Activated B cell treated with CpG ODN at 0.5 μM for 24 hours (primary cell): Measurements from ENCODE around the gene GUK1. TPM values are rescaled to one million over a fixed set of nuclear protein-coding genes. Genes with fewer than 3 reads are reported as not detected.

Experiments
- ATAC-seq: fragments of 200-7000 bp; cut with Tn5 transposase; one replicate; pipeline ENCODE4 v1.10.0; 2021; ENCODE audit warnings: low read depth, mild to moderate bottlenecking, moderate library complexity
- CTCF ChIA-PET: fragments of 350-600 bp; sonication (Branson Sonifier 250); formaldehyde crosslinking; loops from one replicate; lab custom pipeline; 2021; ENCODE audit warnings: antibody characterized with exemption; lab: Charles Lee
- POLR2A ChIA-PET: fragments of 350-600 bp; sonication (Branson Sonifier 250); formaldehyde crosslinking; loops from one replicate; lab custom pipeline; 2021; ENCODE audit warnings: antibody characterized with exemption; lab: Charles Lee
- DNase-seq: peaks from one replicate; pipeline ENCODE4 v3.0.0; 2022
- H3K27ac Mint-ChIP-seq: one replicate; pipeline ENCODE4 v1.8.0; 2020; ENCODE audit warnings: mixed read lengths
- H3K27me3 Mint-ChIP-seq: one replicate; pipeline ENCODE4 v1.8.0; 2021; ENCODE audit warnings: mixed read lengths
- H3K36me3 Mint-ChIP-seq: one replicate; pipeline ENCODE4 v1.8.0; 2021; ENCODE audit warnings: low read depth, mixed read lengths
- H3K4me1 Mint-ChIP-seq: one replicate; pipeline ENCODE4 v1.8.0; 2021; ENCODE audit warnings: mixed read lengths
- H3K4me3 Mint-ChIP-seq: one replicate; pipeline ENCODE4 v1.8.0; 2020; ENCODE audit warnings: mild to moderate bottlenecking, mixed read lengths
- H3K9me3 Mint-ChIP-seq: one replicate; pipeline ENCODE4 v1.8.0; 2020; ENCODE audit warnings: mixed read lengths
- intact Hi-C: fragments of 100-400 bp; cut with micrococcal nuclease; formaldehyde crosslinking; loops from one replicate; pipeline ENCODE4 v1.15.1; 2024
- total RNA-seq: library from RNA; stranded (reverse); gene quantifications from 2 replicates; pipeline ENCODE4 v1.2.3, GENCODE V29; 2022
- TF ChIP-seq, protein P1 (sequence below): fragments of 200-600 bp; IDR thresholded peaks from one replicate; pipeline ENCODE4 v1.8.0; 2022; ENCODE audit warnings: antibody characterized with exemption, mild to moderate bottlenecking

Gene GUK1, protein sequence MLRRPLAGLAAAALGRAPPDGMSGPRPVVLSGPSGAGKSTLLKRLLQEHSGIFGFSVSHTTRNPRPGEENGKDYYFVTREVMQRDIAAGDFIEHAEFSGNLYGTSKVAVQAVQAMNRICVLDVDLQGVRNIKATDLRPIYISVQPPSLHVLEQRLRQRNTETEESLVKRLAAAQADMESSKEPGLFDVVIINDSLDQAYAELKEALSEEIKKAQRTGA
- total RNA-seq, result 104 and 119 TPM in 2 replicates

DNA sequence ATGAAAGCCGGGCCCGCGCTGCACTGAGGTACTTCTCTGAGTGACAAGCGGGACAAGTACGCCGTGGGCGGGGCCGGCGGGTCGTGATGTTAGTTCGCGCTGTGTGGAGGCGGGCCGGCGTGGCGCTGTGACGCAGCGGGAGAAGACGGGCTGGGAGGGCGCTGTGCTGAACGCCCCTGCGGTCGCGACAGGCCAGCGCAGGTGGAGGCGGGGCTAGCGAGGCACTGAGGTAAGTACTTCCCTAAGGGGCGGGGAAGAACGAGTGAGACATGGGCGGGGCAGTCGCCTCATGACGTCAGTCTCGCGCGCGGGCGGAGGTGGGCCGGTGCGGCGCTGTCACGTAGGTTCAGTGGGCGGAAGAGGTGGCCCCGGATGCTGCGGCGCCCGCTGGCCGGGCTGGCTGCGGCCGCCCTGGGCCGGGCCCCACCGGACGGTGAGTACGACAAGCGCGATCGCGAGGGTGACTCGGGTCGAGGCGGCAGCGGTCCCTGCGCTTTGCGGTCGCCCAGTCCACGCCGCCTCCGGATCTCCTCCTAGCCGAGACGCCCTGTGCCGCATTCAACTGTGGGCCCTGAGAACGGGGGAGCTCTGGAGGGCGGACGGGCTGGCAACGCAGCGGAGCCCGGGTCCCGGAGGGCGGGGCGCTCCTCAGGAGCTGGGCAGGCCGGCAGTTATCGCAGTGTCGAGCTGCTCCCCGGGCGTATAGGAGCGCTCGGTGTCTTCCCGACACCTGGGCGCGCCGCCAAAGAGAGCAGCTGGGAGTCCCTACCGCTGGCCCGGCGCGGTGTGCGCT, at the start of gene GUK1:
TSS of gene GUK1 (plus strand) at position 349 of the 793 bp plus-strand sequence. CDS start at position 373, 24 bp downstream.
- ChIA-PET CTCF (interaction anchor here (1.4 kb wide), 1 partner anchor 25 kb away, joined by 12 read pairs; the partner anchor contains the start of gene IBA57), POLR2A (interaction anchor here (0.6 to 5.1 kb wide), 11 partner anchors 10 to 360 kb away, joined by 3 to 134 read pairs (median 4); partner anchors contain the start of genes ARF1, IBA57, MRPL55 and TRIM11)
- Mint-ChIP-seq H3K4me3 (peak within 1 kb of the TSS; percentile 96), H3K27ac (peak within 1 kb of the TSS; percentile 99), H3K27me3 (no peaks in the 10 kb centered on the region), H3K36me3 (peaks cover 5% of the 10 kb centered on the region), H3K9me3 (no peaks in the 10 kb centered on the region), H3K4me1 (peaks cover 71% of the 10 kb centered on the region)
- TF ChIP-seq, protein P1, sequence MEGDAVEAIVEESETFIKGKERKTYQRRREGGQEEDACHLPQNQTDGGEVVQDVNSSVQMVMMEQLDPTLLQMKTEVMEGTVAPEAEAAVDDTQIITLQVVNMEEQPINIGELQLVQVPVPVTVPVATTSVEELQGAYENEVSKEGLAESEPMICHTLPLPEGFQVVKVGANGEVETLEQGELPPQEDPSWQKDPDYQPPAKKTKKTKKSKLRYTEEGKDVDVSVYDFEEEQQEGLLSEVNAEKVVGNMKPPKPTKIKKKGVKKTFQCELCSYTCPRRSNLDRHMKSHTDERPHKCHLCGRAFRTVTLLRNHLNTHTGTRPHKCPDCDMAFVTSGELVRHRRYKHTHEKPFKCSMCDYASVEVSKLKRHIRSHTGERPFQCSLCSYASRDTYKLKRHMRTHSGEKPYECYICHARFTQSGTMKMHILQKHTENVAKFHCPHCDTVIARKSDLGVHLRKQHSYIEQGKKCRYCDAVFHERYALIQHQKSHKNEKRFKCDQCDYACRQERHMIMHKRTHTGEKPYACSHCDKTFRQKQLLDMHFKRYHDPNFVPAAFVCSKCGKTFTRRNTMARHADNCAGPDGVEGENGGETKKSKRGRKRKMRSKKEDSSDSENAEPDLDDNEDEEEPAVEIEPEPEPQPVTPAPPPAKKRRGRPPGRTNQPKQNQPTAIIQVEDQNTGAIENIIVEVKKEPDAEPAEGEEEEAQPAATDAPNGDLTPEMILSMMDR, result no peak
- ATAC-seq (peak; percentile 92), DNase-seq (peak; percentile 99)
- intact Hi-C loops, result loop anchor here (1.0 to 2.0 kb wide), 10 partner anchors 25 to 353 kb away; partner anchors contain the start of genes ARF1, C1orf35, IBA57 and MRPL55

DNA sequence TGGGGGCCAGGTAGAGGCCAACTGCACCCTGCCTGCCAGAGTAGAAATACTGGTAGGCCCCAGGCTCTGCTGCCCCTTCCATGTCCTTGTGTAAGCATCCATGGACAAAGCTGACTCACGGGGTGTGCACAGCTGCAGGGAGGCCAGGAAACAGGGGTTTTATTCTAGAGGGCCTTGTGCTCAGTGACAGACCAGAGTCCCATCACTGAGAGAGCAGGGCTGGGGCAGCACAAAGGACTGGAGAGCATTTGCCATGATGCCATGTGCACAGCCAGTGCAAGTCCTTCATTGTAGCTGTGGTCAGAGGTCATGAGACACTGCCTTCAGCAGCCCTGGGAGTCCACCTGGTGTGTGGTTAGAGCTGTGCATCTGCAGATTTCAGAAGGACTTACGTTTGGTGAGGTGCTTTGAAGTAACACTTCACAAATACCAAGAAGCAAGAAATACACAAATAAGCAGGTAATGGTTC, 49.4 kb upstream of the GUK1 start:
- H3K36me3 Mint-ChIP-seq, result peaks cover 50% of the 10 kb centered on the region
- no peaks in the 10 kb centered on the region for H3K27me3 Mint-ChIP-seq
- peak; percentile 12 for DNase-seq
- intact Hi-C loops, result loop anchor here (1.0 kb wide), 1 partner anchor 12 kb away; no protein-coding TSS in a partner anchor
- ChIA-PET CTCF (interaction anchor here (0.8 to 1.4 kb wide), 2 partner anchors 40 to 91 kb away, joined by 3 read pairs; no protein-coding TSS in a partner anchor), POLR2A (interaction anchor here (0.6 to 1.1 kb wide), 5 partner anchors 9 to 316 kb away, joined by 3 to 7 read pairs (median 3); partner anchors contain the start of gene TRIM11)
- no peak for ATAC-seq
- H3K9me3 Mint-ChIP-seq, result peaks cover 11% of the 10 kb centered on the region
- TF ChIP-seq, protein P1, result no peak
- peaks cover 79% of the 10 kb centered on the region for H3K4me1 Mint-ChIP-seq
- peak overlapping the region; percentile 7 for H3K4me3 Mint-ChIP-seq
- peak overlapping the region; percentile 46 for H3K27ac Mint-ChIP-seq

DNA sequence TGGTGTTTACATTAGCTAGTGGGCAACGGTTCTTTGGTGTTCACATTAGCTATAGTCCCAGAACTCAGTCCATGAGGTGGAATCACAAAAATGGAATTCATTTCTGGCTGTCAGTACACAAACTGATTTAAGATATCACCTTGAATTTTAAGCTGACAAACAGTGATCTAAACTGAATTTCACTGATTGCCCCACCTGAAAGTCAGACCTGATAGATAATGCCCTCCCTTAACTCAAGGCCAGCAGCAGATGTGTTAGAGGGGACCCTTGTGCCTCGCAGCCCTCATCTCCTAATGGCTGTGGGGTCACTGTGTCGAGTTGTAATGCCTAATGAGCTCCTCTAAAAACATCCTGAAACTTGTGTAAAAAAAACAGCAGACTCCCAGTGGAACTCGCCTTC, 49.0 kb upstream of the GUK1 start:
- ChIA-PET POLR2A (interaction anchor here (0.7 to 1.0 kb wide), 3 partner anchors 9 to 16 kb away, joined by 3 read pairs; no protein-coding TSS in a partner anchor), CTCF (interaction anchor here (0.8 to 1.4 kb wide), 2 partner anchors 39 to 91 kb away, joined by 3 read pairs; no protein-coding TSS in a partner anchor)
- no peak for DNase-seq
- Mint-ChIP-seq H3K4me3 (no peak overlapping the region), H3K9me3 (peaks cover 11% of the 10 kb centered on the region), H3K36me3 (peaks cover 54% of the 10 kb centered on the region), H3K4me1 (peaks cover 79% of the 10 kb centered on the region), H3K27ac (no peak overlapping the region), H3K27me3 (no peaks in the 10 kb centered on the region)
- TF ChIP-seq, protein P1, result no peak
- ATAC-seq, result no peak
- intact Hi-C loops, result no loop called here

DNA sequence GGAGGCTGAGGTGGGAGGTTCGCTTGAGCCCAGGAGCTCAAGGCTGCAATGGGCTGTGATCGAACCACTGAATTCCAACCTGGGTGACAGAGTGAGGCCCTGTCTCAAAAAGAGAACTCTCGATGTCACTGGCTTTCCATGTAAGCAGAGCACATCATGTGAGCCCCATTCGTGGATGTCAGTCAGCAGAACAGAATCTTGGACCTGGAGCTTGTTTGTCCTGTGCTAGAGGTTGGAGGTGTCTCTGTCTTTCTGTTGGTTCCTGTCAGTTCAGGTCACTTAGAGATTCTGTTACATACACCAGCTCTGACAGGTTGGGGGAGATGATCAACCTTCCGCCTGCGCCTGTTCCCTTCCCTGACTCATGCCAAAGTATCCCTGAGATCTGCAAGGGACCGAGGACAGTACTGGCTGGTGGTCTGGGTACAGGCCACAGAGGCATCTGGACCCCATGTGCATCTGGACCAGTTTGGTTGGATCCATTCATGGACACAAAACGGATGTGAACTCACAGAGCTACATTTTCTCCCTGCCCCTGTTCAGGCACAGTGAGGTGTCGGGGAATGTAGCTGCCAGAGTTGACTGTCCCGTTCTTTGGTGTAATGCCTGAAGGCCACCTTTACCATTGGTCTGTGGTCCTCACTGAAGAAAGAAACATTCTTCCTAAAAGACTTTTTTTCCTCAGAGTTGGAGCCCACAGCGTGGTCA, 47.6 kb upstream of the GUK1 start:
- TF ChIP-seq, protein P1, result no peak
- Mint-ChIP-seq H3K4me3 (no peak overlapping the region), H3K27ac (no peak overlapping the region), H3K36me3 (peaks cover 62% of the 10 kb centered on the region), H3K9me3 (peaks cover 11% of the 10 kb centered on the region), H3K27me3 (no peaks in the 10 kb centered on the region), H3K4me1 (peaks cover 68% of the 10 kb centered on the region)
- ChIA-PET POLR2A (interaction anchor here (1.4 kb wide), 1 partner anchor 10 kb away, joined by 11 read pairs; the partner anchor contains the start of gene ARF1), CTCF (interaction anchor here (0.7 kb wide), 1 partner anchor 130 kb away, joined by 3 read pairs; no protein-coding TSS in a partner anchor)
- intact Hi-C loops, result no loop called here
- no peak for DNase-seq
- no peak for ATAC-seq
